NCI-H524 treated with DMSO at 0.1 percent for 48 hours (cell line): Measurements from ENCODE around the gene KIF5C.
A peak's percentile ranks its signal among the peaks of the same experiment; 100 is the strongest.

Experiments
- DNase-seq: peaks from one replicate; lab custom pipeline; 2025; lab: John Stamatoyannopoulos, UW

KIF5C gene

DNA sequence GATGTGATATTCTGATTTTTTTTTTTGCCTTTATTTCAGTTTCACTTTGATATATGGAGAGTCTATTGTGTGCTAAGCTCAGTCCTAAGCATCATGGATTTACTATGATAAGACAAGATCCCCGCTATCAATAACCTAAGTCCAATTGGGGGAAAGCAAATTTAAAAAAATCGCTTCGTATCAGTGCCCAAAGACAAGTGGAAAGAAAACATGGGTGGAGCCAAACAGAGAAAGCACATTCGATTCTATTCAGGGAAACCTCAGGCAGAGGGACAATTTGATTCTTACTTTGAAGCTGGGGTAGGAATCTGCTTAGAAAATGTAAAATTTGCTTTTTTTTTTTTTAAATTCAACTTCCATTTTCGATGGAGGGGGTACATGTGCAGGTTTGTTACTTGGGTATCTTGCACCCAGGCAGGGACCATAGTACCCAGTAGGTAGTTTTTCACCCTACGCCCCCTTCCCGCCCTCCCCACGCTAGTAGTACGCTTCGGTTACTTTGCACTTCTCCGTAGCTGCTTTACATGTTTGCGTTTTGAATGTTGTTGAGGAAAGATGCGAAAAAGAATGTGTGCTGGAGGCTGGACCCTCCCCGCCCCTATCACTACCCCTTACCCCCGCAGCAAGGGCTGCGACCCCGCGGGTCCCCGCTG lies 12.4 kb downstream of the KIF5C start:
- DNase-seq, result no peak

DNA sequence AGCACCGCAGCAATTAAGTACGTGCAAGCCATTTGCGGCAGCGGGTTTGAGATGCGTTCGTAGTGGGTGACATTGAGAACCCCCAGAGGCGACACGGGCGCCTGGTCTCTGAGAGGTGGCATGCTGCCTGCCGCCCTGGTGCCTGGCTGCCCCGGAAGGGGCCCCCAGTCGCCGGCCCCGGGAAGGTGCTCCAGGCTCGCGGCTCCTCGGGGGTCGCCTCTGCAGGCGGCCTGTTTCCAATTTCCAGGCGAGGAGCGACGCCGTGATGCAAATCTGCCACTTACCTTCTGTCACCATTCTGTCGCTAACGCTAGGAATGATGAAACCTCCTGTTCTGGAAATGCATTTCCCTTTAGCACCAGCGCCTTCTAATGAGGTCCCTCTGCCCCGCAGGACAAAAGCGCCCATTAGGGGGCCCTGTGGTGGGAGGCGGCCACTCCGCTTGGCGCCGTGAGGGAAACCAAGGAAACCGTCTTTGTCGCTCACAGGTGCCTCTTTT lies 13.0 kb downstream of the KIF5C start:
- DNase-seq, result peak; percentile 64

DNA sequence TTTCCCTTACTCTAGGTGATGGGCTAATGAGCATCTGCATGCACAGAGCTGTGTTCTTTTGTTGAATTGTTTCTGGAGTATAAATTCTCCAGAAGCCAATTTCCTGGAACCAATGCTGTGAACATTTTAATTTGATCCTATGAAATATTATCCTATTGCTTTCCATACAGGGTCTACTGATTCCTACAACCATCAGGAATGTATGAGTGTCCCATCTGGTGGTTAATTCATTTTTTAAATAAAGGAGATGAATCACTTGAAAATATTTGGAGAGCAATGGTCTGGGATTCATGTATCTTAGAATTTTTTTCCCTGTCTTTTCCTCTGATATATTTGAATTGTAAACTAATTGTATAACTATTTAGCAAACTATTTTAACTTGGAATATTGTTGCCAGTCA lies 14.0 kb downstream of the KIF5C start:
- DNase-seq, result no peak

DNA sequence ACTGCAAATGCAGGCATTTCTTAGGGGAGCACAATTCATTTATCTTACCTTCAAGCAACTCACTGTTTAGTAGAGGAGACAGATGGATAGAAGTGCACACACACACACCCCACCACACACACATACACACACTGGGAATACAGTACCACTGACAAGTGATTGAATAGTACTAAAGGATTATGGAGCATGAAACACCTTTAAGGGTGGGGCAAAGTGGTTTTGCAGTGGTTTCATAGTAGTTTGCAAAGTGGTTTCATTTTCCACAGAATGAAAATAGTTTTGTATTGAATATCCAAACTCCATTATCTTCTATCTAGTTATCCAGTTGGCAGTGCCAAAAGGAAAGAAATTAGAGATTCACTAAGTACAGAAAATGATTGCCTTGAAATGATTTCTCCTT lies 18.9 kb downstream of the KIF5C start:
- no peak for DNase-seq

DNA sequence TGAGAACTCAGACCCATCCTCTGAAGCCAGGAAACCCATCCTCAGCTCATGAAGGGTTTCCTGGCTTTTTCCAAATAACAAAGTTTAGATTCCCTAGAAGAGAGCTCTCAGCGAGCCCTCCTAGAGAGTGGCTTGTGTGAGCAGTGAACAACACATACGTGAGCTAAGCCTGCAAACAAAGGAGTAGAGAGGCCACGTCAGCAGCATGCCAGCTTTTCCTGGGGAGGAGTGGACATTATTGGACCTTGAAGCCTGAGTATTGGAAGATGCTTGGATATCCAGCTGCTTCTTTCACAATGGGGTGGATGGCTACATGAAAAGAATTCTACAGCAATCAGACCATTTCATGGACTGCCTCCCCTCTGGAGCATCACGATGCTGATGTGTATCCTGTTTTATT lies 21.1 kb downstream of the KIF5C start:
- no peak for DNase-seq

DNA sequence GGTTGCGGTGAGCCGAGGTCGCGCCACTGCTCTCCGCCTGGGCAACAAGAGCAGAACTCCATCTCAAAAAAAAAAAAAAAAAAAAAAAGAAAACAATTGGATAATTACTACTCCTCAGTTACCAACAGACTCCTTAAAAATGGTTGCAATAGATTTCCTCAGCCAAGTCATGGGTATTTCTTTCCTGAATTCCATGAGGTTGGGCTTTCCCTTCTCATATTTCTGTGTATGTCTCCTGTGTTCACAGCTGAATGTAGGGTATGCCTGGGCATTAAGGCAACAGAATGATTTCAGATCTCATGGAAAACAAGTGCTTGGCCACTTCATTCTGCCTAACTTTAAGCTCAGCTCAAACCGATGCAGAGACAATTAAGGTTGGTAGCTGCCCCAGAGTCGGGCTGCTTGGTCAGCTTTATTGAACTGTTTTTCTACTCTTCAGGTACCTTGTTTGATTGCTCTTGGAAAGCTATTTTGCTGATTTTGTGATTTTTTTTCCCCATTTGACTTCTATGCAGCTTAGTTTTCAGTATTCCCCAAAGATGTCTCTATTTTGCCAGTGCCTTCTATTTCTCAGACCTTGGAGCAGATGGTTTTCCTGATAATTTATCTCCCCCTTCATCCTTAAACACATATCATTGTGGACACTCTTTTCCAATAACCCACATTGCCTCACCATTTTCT lies 24.8 kb downstream of the KIF5C start:
- no peak for DNase-seq

DNA sequence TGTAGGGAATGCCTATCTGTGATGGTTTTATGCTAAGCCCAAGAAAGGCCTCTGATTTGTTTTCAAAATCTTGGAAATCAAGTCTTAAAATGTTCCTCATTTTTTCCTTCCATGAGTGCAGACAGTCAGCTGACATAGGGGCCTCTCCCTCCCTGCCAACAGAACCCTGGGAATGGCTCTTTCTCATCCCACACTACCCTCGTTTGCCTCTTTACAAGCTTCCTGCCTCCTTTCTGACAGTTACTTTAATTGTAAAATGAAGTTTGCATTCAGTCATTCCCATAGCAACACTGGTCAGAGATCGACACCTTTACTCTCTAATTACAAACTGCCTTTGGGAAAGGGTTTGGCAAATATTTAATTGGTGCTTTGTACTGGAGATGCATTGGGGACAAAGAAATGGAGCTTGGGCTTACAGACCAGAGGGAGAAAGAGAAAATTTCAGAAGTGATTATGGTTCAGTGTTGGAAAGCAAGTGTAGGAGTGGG lies 25.4 kb downstream of the KIF5C start:
- DNase-seq, result no peak

DNA sequence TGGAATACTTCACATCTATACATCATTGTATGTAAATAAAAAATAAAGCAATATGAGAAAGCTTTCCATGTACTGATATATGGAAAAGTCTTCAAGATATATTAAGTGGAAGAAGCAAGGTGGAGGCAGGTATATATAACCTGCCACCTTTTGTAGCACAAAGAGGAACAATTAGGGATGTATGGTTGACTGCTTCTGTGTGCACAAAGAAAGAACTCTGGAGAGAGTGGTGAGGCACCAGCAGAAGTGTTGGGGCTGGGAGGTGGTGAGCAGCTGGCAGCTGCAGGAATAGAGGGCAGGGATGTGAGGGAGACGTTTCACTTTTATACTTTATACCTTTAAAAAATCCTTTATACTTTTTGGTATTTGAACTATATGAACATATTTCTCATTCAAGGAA lies 26.1 kb downstream of the KIF5C start:
- DNase-seq, result no peak

DNA sequence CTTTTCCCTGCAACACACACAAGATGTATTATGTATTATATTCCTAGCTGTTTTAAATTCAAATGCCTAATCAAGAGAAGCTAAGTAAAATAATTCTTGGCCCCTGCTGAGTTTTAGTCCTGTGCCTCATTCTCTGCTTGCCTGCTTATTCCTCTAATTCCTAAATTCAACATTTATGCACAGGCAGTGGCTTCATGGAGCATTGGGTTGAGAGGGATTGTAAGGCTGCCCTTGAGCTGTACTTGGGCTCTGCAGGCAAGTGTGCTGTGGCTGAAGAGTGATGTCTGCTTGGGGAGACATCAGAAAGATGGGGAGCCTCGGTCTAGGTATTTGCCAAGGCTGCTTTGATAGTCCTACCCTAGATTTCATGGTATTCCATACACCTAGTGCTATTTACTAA lies 27.8 kb downstream of the KIF5C start:
- DNase-seq, result no peak

DNA sequence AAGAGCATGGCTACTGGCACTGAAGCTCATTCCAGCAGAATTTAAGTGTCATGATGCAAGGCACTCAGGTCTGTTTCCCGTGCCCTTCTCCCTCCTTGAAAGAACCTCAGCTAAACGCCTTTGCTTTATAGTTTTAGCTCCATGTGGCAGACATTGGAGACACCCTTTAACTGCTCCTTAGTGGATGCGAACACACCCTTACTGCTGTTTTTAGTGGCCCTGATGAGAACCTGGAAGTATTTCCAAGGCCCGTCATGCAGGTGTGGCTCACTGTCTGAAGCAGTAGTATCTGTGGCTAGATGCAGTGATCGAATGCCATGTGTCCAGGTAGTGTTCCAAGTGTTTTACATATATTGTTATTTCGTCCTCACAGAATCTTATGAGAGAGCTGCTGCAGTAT lies 28.3 kb downstream of the KIF5C start:
- no peak for DNase-seq

DNA sequence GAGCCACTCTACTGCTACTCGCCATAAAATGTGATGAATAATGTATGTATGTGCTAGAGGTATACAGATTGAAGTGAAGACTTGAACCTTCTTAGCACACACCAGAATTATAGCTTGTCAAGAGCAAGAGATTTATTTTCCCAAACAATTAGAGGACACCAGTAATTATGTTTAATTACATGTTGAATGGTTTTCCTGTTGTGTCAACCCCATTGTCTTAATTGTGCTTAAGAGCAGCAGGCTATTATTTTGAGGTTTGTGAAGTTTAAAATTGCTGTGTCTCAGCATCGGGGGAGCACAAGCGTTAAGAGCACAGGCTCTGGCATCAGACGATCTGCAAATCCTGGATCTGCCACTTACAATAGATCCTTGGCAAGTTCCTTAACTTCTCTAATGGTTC lies 29.0 kb downstream of the KIF5C start:
- no peak for DNase-seq

DNA sequence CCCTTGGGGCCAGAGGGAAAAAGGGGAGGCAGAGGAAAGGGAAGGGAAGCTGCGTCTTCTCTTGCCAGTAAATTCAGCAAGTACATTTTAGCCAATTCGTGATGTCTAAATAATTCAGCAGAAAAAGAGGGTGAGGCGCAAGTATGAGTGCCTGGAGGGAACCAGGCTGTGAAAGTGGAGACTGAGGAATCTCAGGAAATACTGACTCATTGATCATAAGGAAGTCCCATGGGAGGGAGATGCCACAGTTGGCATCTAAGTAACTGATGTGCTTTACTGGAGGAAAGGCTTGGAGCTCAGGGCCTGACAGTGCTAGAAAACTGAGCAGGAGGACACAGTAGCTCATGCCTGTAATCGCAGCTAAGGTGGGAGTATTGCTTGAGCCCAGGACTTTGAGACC lies 31.1 kb downstream of the KIF5C start:
- no peak for DNase-seq

DNA sequence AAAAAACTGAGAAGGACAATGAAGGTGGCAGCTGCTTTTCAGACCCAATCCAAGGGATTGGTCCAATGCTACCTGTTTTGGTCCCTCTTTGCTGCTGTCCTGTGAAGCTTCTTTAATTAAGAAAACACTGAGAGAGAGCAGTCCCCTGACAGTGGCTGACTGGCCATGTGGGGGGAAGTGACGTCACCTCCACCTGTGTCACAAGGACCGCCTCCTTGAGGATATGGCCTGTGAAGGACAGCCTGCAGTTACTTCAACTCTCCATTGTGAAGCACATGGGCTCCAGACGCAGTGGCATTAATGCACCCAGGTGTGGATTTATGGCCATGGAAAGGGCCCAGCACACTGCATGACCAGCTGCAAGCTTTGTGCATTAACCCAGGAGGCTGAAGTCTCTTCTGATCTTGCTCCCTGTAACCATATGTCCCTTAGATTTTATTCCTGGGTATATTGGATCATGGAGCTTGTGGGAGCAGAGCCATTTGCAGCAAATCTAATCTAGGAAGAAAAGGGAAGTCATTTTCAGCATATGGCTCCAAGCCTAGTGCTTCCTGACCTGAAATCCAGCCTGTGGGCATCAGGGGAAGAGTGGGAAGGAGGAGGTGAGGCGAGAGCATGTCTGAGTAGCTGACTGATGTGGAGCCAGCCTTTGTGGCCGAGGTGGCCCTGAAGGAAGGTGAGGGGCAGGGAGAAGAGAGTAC lies 32.2 kb downstream of the KIF5C start:
- no peak for DNase-seq

DNA sequence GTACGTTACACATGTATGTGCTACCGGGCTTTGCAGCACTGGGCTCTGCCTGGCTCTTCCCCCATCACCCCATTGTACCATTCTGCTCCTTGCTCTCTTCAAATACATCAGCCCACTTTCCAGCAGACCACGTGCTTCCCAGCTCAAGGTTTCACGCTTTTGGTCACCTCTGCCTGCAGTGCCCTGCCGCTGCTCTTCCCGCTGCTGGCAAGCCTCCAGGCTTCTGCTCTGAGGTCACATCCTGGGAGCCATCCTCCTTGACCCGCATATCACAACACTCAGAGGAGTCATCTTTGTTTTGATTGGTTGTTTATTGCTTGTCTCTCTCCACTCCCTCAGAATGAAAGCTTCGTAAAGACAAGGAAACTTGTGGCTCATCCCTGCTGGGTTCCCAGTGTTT lies 34.1 kb downstream of the KIF5C start:
- DNase-seq, result no peak

DNA sequence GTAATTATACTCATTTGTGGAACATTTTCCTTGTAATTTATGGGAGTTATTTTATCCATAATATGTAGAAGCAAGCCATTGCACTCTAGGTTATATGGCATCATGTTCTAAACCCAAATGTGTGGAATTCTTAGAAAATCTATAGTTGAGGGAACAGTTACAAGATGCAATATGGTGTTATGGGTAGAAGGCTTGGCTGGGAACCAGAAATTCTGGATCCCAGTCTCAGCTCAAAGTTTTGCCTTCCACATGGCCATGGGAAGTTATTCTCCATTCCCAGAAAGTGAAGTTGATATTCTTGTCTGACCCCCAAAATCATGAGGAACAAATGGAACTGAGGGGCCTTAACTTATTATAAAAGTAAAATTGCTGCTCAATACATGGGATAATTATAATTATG lies 38.0 kb downstream of the KIF5C start:
- no peak for DNase-seq

DNA sequence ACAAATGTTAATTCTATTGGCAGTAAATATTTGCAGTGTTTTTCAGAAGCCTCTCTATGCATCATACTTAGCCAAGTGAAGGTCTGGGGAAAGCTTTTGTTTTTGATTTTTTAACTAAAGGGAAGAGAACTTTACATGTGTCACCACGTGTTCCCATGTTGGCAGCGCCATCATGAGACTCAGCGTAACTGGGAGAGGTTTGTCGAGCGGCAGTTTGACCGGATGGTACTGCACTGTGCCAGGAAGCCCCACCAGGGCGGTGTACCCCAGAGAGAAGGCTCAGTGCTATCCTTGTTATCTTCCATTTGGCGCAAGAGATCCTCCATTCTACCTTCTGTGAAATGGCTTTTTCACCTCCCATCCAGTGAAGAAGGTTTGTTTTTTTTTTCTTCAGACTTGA lies 38.5 kb downstream of the KIF5C start:
- DNase-seq, result no peak

DNA sequence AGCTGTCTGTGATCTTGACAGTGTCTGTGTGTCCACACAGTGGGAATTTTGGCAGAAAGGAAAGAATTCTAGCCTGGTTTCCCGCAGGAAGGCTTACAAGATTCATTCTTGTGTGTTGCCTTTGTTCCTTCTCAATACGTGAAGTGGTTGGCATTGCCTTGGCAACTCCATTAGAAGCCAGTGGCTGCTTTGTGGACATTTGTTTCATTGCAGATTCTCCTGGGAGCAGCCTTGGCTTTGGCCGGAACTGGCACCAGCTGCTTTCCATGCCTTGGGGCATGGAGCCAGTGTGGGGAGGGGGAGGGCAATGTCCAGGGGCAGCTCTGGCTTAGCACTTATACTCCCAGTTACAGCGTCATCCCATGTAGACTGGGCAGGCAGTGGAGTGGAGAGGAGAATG lies 39.4 kb downstream of the KIF5C start:
- DNase-seq, result no peak

DNA sequence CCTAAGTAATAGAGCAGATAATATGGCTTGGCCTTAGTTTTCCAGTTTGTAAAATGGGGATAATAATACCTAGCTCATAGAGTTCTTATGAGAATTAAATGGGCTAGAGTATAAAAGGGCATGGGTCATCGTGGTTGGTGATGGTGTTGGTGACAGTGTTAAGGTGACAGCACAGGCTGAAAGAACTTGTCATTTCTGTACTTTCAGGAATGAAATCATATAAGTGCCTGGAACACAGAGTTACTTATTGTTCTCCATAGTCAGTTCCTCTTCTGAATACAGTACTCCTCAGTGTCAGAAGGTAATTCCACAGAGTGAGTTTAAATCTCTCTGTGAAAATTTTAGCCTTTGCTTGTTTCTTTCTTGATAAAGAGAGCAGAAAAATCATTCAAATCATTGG lies 42.4 kb downstream of the KIF5C start:
- no peak for DNase-seq

DNA sequence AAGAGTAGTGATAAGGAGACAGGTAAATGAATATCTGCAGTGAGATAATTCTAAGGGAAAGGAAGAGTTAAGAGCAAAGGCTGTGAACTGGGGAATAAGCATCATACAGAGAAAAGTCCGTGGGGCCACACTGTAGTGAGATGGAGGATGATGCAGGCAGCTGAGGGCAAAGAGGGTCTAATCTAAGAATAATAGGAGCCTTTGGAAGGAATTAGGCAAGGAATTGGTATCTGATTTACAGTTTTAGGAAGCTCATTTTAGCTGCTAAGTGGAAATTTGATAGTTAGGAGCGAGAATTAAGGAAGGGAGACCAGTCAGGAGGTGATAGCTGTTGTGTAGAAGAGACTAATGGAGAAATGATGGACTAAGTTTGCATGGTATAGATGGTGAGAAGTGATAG lies 43.5 kb downstream of the KIF5C start:
- DNase-seq, result no peak

DNA sequence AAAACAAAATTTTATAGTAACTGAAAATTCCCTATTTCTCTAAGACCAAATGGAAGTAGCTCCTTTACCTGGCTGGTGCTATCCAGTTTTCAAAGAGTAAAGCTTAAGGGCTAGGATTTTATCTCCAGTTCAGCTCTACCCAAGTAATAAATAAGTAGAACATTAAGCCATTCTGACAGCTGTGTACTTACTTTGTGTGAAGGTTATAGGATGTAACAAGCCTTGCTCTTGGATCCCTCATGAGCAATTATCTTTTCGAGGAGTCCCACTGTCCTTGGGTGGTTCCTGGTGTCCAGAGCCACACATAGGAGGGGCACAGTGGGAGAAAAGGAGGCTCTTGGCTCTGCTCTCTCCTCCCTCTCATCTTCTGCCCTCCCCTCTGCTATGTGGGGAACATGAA lies 45.5 kb downstream of the KIF5C start:
- no peak for DNase-seq

DNA sequence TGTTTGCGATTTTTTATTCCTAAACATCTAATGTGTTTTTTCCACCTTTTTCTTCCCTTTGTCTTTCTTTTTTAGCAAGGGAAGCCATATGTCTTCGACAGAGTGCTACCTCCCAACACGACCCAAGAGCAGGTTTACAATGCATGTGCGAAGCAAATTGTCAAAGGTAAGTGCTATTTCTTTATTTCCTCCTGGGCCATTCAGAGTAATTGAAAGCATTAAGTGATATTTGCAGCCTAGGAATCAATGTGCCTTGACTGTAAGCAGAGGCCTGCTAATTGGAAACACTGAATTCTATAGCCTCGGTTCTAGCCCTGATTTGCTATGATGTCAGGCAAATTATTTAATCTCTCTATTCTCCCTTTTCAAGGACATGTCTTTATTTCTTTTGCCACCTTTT lies 47.0 kb downstream of the KIF5C start:
- no peak for DNase-seq

DNA sequence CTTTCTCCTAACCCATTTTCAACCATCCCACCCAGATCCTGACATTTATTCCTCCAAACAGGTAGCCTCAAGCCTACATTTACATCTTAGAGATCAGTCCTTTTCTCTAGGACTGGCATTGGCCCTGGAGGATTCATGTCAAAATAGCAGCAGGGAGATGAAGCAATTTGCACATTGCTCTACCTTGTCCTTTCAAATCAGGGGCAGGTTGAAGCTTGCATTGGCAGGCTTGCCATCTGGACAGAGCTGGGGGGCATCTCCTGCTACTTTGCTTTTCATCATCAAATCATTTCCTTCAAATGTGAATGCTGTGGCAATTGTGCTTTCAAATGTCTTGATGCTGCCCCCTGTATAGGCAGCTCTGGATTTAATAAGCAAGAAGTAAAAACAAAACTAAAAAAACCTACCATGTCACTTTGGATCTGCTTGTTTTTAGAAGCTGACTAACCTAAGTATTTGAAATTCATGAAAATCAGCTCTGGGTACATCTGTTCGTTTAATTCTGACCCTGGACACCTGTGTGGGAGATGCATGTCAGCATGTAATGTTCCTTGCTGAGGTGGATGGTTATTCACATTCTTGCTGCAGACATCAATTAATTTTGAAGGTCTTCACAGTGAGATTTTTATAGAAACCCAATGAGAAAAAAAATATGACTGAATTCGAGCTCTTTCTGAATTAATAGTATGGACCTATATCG lies 47.9 kb downstream of the KIF5C start:
- no peak for DNase-seq
